HepG2 (cell line): ENCODE measurements around the gene TRAF4. TPM values are rescaled to one million over a fixed set of nuclear protein-coding genes. Genes with fewer than 3 reads are reported as not detected.

Source experiments
- CBX1 ChIP-seq: IDR thresholded peaks from one replicate; pipeline ENCODE4 v1.6.1; 2016; ENCODE audit warnings: antibody characterized with exemption, low read depth
- ELF1 ChIP-seq: sonication (generic); formaldehyde crosslinking; IDR thresholded peaks from 2 replicates; pipeline ENCODE4 v1.4.0; 2020; ENCODE audit warnings: missing genetic modification reagents
- RBAK ChIP-seq: sonication (generic); formaldehyde crosslinking; IDR thresholded peaks from 2 replicates; pipeline ENCODE4 v1.5.1; 2020; ENCODE audit warnings: mild to moderate bottlenecking, missing genetic modification reagents
- RBFOX2 ChIP-seq: fragments of 200-400 bp; formaldehyde crosslinking; IDR thresholded peaks from 2 replicates; pipeline ENCODE4 v1.6.1; 2017; ENCODE audit warnings: low read depth, mild to moderate bottlenecking, low read length
- SATB2 ChIP-seq: sonication (generic); formaldehyde crosslinking; IDR thresholded peaks from 2 replicates; pipeline ENCODE4 v1.5.0; 2020; ENCODE audit warnings: missing genetic modification reagents
- SCMH1 ChIP-seq: sonication (generic); formaldehyde crosslinking; IDR thresholded peaks from 2 replicates; pipeline ENCODE4 v1.9.0; 2021; ENCODE audit warnings: missing genetic modification reagents, mild to moderate bottlenecking, borderline replicate concordance
- SMAD9 ChIP-seq: sonication (generic); formaldehyde crosslinking; IDR thresholded peaks from 2 replicates; pipeline ENCODE4 v1.5.1; 2020; ENCODE audit warnings: mild to moderate bottlenecking, missing genetic modification reagents
- SRF ChIP-seq: IDR thresholded peaks from 2 replicates; pipeline ENCODE4 v1.6.1; 2011; ENCODE audit warnings: mild to moderate bottlenecking, low read depth, low read length, moderate library complexity
- TBX3 ChIP-seq: fragments of 450-650 bp; IDR thresholded peaks from 2 replicates; pipeline ENCODE4 v1.6.1; 2017; ENCODE audit warnings: antibody characterized with exemption, mild to moderate bottlenecking, inconsistent platforms, borderline replicate concordance
- ZMYM4 ChIP-seq: sonication (generic); formaldehyde crosslinking; IDR thresholded peaks from 2 replicates; pipeline ENCODE4 v1.8.1; 2023; ENCODE audit warnings: mild to moderate bottlenecking, missing genetic modification reagents
- ZNF20 ChIP-seq: sonication (generic); formaldehyde crosslinking; IDR thresholded peaks from 2 replicates; pipeline ENCODE4 v1.4.0; 2020; ENCODE audit warnings: mild to moderate bottlenecking, moderate library complexity, missing genetic modification reagents
- ZNF260 ChIP-seq: sonication (generic); formaldehyde crosslinking; IDR thresholded peaks from 2 replicates; pipeline ENCODE4 v1.4.0; 2020; ENCODE audit warnings: missing genetic modification reagents, low read depth, mild to moderate bottlenecking, borderline replicate concordance
- ZNF780A ChIP-seq: sonication (generic); formaldehyde crosslinking; IDR thresholded peaks from 2 replicates; pipeline ENCODE4 v1.8.0; 2022; ENCODE audit warnings: mild to moderate bottlenecking, missing genetic modification reagents, moderate library complexity
- polyA plus RNA-seq, 8 experiments: library from polyadenylated mRNA; depleted of rRNA in 3 of 8; stranded (reverse) in 7 of 8; unstranded in 1 of 8; fragments of >200 nt; fragmentation: Illumina TruSeq in 4 of 8; extraction: Trizol in 4 of 8; gene quantifications; 2 replicates each; pipeline versions ENCODE4 v1.2.1 to v1.2.3, GENCODE V29; 2011 to 2016; ENCODE audit warnings: low read depth in 4 of 8, missing spikeins in 1 of 8, mixed read lengths in 1 of 8; ENCODE audit not compliant: insufficient read depth in 1 of 8
- total RNA-seq, 5 experiments: library from RNA; depleted of rRNA; stranded (reverse); fragments of >200 nt; fragmentation: Illumina TruSeq; extraction: Trizol; gene quantifications; 2 replicates each; pipeline ENCODE4 v1.2.3, GENCODE V29; 2016; ENCODE audit warnings: low read depth in 1 of 5
- TF ChIP-seq, protein P1 (sequence below): sonication (generic); formaldehyde crosslinking; IDR thresholded peaks from 2 replicates; pipeline ENCODE4 v1.4.0; 2020; ENCODE audit warnings: mild to moderate bottlenecking, missing genetic modification reagents, borderline replicate concordance
- TF ChIP-seq, protein P2 (sequence below): sonication (generic); formaldehyde crosslinking; IDR thresholded peaks from 2 replicates; pipeline ENCODE4 v1.8.1; 2023; ENCODE audit warnings: missing genetic modification reagents, mild to moderate bottlenecking, borderline replicate concordance
- TF ChIP-seq, protein P3 (sequence below): IDR thresholded peaks from 2 replicates; pipeline ENCODE4 v1.6.1; 2018; ENCODE audit warnings: missing genetic modification reagents
- TF ChIP-seq, protein P4 (sequence below): sonication (generic); formaldehyde crosslinking; IDR thresholded peaks from 2 replicates; pipeline ENCODE4 v1.5.0; 2020; ENCODE audit warnings: missing genetic modification reagents, mild to moderate bottlenecking, borderline replicate concordance
- TF ChIP-seq, protein P5 (sequence below): sonication (generic); formaldehyde crosslinking; IDR thresholded peaks from 2 replicates; pipeline ENCODE4 v1.8.1; 2023; ENCODE audit warnings: mild to moderate bottlenecking, inconsistent platforms, moderate library complexity, missing genetic modification reagents, borderline replicate concordance
- TF ChIP-seq, protein P6 (sequence below): sonication (generic); formaldehyde crosslinking; IDR thresholded peaks from 2 replicates; pipeline ENCODE4 v1.4.0; 2020; ENCODE audit warnings: missing genetic modification reagents
- TF ChIP-seq, protein P7 (sequence below): IDR thresholded peaks from 2 replicates; pipeline ENCODE4 v1.6.1; 2016; ENCODE audit warnings: missing genetic modification reagents, missing compliant biosample characterization

Gene TRAF4
- total and polyA plus RNA-seq, 2 of the 13 experiments (the other 11 are each of a cell fraction or from before 2014, with no cell fraction given) = 86.0 to 89.9 TPM

DNA sequence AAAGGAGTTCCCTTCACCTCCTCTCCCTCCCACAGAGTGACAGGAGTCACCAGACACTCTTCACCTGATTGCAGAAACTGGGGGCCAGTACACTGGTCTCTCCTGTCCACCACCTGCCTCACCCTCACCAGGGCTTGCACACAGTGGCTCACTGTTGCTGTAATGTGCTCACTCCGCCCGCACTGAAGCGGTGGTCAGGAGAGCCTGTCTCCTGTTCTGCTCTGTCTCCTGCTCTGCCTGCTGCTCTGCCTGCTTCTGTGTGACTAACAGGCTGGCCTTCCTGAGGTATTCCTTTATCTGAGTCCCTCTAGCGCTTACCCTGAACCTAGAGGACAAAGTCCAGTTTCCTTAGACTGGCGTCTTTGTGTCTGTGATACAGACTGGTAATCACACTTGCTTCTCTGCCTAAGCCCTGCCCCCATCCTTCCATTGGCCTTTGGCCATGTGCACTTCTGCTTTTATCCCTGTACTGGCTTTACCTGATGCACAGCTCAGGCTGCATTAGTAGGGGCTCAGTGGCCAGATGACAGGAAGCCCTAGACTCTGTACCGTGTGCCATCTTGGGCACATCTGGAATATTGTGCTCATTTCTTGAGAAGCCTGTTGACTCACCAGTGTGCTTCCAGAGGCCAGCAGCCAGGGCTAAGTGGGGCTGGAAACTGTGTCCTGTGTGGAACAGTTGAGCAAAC is 45.4 kb upstream of the TRAF4 start (continued):
- TF ChIP-seq, protein P1, sequence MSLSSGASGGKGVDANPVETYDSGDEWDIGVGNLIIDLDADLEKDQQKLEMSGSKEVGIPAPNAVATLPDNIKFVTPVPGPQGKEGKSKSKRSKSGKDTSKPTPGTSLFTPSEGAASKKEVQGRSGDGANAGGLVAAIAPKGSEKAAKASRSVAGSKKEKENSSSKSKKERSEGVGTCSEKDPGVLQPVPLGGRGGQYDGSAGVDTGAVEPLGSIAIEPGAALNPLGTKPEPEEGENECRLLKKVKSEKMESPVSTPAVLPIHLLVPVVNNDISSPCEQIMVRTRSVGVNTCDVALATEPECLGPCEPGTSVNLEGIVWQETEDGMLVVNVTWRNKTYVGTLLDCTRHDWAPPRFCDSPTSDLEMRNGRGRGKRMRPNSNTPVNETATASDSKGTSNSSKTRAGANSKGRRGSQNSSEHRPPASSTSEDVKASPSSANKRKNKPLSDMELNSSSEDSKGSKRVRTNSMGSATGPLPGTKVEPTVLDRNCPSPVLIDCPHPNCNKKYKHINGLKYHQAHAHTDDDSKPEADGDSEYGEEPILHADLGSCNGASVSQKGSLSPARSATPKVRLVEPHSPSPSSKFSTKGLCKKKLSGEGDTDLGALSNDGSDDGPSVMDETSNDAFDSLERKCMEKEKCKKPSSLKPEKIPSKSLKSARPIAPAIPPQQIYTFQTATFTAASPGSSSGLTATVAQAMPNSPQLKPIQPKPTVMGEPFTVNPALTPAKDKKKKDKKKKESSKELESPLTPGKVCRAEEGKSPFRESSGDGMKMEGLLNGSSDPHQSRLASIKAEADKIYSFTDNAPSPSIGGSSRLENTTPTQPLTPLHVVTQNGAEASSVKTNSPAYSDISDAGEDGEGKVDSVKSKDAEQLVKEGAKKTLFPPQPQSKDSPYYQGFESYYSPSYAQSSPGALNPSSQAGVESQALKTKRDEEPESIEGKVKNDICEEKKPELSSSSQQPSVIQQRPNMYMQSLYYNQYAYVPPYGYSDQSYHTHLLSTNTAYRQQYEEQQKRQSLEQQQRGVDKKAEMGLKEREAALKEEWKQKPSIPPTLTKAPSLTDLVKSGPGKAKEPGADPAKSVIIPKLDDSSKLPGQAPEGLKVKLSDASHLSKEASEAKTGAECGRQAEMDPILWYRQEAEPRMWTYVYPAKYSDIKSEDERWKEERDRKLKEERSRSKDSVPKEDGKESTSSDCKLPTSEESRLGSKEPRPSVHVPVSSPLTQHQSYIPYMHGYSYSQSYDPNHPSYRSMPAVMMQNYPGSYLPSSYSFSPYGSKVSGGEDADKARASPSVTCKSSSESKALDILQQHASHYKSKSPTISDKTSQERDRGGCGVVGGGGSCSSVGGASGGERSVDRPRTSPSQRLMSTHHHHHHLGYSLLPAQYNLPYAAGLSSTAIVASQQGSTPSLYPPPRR (CRISPR knock-in tag) = peak; percentile 69; the same call in 1 of the 2 replicates
- TF ChIP-seq SATB2 (CRISPR knock-in tag) = no peak
- no peak for TF ChIP-seq SCMH1 (CRISPR knock-in tag)
- TF ChIP-seq RBFOX2 = no peak
- TF ChIP-seq ZMYM4 (CRISPR knock-in tag) = peak; percentile 82; the same call in 1 of the 2 replicates
- no peak for TF ChIP-seq SMAD9
- TF ChIP-seq ZNF260 = no peak
- TF ChIP-seq RBAK (CRISPR knock-in tag) = no peak
- TF ChIP-seq, protein P2, sequence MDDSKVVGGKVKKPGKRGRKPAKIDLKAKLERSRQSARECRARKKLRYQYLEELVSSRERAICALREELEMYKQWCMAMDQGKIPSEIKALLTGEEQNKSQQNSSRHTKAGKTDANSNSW (CRISPR knock-in tag) = peak; percentile 46; the same call in 1 of the 2 replicates
- TF ChIP-seq SRF = no peak
- TF ChIP-seq ELF1 (CRISPR knock-in tag) = peak; percentile 53
- TF ChIP-seq ZNF20 (CRISPR knock-in tag) = no peak
- TF ChIP-seq, protein P3, sequence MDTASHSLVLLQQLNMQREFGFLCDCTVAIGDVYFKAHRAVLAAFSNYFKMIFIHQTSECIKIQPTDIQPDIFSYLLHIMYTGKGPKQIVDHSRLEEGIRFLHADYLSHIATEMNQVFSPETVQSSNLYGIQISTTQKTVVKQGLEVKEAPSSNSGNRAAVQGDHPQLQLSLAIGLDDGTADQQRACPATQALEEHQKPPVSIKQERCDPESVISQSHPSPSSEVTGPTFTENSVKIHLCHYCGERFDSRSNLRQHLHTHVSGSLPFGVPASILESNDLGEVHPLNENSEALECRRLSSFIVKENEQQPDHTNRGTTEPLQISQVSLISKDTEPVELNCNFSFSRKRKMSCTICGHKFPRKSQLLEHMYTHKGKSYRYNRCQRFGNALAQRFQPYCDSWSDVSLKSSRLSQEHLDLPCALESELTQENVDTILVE (CRISPR knock-in tag) = no peak; the same call in 1 of the 2 replicates
- TF ChIP-seq TBX3 = no peak
- peak; percentile 73 for TF ChIP-seq CBX1
- peak; percentile 88; the same call in 1 of the 2 replicates for TF ChIP-seq ZNF780A (CRISPR knock-in tag)
- TF ChIP-seq, protein P4, sequence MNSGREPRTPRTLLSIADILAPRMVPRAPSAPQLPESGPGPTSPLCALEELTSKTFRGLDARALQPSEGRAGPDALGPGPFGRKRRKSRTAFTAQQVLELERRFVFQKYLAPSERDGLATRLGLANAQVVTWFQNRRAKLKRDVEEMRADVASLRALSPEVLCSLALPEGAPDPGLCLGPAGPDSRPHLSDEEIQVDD (CRISPR knock-in tag) = no peak
- TF ChIP-seq, protein P5, sequence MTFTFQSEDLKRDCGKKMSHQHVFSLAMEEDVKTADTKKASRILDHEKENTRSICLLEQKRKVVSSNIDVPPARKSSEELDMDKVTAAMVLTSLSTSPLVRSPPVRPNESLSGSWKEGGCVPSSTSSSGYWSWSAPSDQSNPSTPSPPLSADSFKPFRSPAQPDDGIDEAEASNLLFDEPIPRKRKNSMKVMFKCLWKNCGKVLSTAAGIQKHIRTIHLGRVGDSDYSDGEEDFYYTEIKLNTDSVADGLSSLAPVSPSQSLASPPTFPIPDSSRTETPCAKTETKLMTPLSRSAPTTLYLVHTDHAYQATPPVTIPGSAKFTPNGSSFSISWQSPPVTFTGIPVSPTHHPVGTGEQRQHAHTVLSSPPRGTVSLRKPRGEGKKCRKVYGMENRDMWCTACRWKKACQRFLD (CRISPR knock-in tag) = no peak
- TF ChIP-seq, protein P6, sequence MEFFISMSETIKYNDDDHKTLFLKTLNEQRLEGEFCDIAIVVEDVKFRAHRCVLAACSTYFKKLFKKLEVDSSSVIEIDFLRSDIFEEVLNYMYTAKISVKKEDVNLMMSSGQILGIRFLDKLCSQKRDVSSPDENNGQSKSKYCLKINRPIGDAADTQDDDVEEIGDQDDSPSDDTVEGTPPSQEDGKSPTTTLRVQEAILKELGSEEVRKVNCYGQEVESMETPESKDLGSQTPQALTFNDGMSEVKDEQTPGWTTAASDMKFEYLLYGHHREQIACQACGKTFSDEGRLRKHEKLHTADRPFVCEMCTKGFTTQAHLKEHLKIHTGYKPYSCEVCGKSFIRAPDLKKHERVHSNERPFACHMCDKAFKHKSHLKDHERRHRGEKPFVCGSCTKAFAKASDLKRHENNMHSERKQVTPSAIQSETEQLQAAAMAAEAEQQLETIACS (CRISPR knock-in tag) = no peak
- TF ChIP-seq, protein P7, sequence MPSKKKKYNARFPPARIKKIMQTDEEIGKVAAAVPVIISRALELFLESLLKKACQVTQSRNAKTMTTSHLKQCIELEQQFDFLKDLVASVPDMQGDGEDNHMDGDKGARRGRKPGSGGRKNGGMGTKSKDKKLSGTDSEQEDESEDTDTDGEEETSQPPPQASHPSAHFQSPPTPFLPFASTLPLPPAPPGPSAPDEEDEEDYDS = peak; percentile 94
